ENCODE measurements around the gene ZBTB39.
"Not testable (repeated sequence)": the region's sequence is repeated elsewhere in the genome, so short reads cannot be mapped to it uniquely, and the experiment has no call there.

GRCh38 chr12:56965997-56966642 is 40.2 kb downstream of the ZBTB39 start:
- TF ChIP-seq TCF12 (IDR thresholded peaks at IDR 0.05; ENCODE audit: low read depth); MAX (IDR thresholded peaks at IDR 0.05); EP300 (IDR thresholded peaks at IDR 0.05; ENCODE audit: borderline replicate concordance); RAD21 (IDR thresholded peaks at IDR 0.05; ENCODE audit: low read depth); TEAD4 (IDR thresholded peaks at IDR 0.05): not testable (repeated sequence)
- TF ChIP-seq, protein P1, sequence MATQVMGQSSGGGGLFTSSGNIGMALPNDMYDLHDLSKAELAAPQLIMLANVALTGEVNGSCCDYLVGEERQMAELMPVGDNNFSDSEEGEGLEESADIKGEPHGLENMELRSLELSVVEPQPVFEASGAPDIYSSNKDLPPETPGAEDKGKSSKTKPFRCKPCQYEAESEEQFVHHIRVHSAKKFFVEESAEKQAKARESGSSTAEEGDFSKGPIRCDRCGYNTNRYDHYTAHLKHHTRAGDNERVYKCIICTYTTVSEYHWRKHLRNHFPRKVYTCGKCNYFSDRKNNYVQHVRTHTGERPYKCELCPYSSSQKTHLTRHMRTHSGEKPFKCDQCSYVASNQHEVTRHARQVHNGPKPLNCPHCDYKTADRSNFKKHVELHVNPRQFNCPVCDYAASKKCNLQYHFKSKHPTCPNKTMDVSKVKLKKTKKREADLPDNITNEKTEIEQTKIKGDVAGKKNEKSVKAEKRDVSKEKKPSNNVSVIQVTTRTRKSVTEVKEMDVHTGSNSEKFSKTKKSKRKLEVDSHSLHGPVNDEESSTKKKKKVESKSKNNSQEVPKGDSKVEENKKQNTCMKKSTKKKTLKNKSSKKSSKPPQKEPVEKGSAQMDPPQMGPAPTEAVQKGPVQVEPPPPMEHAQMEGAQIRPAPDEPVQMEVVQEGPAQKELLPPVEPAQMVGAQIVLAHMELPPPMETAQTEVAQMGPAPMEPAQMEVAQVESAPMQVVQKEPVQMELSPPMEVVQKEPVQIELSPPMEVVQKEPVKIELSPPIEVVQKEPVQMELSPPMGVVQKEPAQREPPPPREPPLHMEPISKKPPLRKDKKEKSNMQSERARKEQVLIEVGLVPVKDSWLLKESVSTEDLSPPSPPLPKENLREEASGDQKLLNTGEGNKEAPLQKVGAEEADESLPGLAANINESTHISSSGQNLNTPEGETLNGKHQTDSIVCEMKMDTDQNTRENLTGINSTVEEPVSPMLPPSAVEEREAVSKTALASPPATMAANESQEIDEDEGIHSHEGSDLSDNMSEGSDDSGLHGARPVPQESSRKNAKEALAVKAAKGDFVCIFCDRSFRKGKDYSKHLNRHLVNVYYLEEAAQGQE (IDR thresholded peaks at IDR 0.05; ENCODE audit: low read depth) = not testable (repeated sequence)
- TF ChIP-seq YY1 (IDR thresholded peaks at IDR 0.05; ENCODE audit: low read depth) = 0 out of 2 replicates have a peak, but pooled peaks have one; percentile 32
